Large intestine (tissue), 3 donors: ENCODE results near the gene FRY. TPM values are rescaled to one million over a fixed set of nuclear protein-coding genes. Genes with fewer than 3 reads are reported as not detected.
A peak's percentile ranks its signal among the peaks of the same experiment; 100 is the strongest.

Source experiments
- DNase-seq, 2 donors: peaks; one replicate each; pipeline versions ENCODE4 v3.0.0 to v3.0.0-alpha.2; 2013
- H3K27ac ChIP-seq: one replicate; pipeline ENCODE4 v1.5.1; 2013; ENCODE audit warnings: low read length
- H3K27me3 ChIP-seq: 2 replicates; pipeline ENCODE4 v1.6.1; 2013; ENCODE audit warnings: low read length; ENCODE audit not compliant: control insufficient read depth, insufficient read depth
- H3K36me3 ChIP-seq: 2 replicates; pipeline ENCODE4 v1.6.1; 2013; ENCODE audit warnings: low read length; ENCODE audit not compliant: control insufficient read depth, insufficient read depth
- H3K4me1 ChIP-seq: one replicate; pipeline ENCODE4 v1.6.1; 2013; ENCODE audit warnings: low read length; ENCODE audit not compliant: control insufficient read depth, insufficient read depth
- H3K4me3 ChIP-seq: one replicate; pipeline ENCODE4 v1.5.1; 2013; ENCODE audit warnings: low read length
- H3K9me3 ChIP-seq: one replicate; pipeline ENCODE4 v1.6.1; 2013; ENCODE audit warnings: mild to moderate bottlenecking, low read depth, low read length, moderate library complexity; ENCODE audit not compliant: control insufficient read depth
- WGBS: methylation state at CpG from one replicate; pipeline ENCODE4 v1.1.5; 2013; ENCODE audit warnings: low lambda C conversion rate; ENCODE audit not compliant: insufficient coverage; 5-methylcytosine and 5-hydroxymethylcytosine counted together
- polyA plus RNA-seq: library from polyadenylated mRNA; unstranded; fragments of 120-200 nt; gene quantifications from one replicate; pipeline ENCODE4 v1.2.1, GENCODE V29; 2013

FRY gene
- polyA plus RNA-seq, 1 donor = 12.4 TPM

DNA sequence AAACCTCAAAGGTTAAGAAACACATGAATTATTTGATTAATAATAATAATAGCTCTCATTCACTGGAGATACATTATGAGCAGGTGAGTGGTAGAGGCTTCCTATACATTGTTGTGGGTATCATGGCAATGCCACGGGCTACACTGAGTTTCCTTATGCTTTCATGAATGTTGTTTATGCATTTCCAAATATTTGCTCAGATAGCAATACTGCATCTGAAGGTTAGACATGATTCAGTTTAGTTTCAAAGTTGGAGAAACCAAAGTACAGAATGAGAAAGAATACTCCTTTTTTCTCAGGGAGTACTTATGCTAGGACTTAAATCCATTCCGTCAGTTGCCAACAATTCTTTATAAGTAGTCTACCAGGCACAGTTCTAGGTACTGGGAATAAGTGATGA is 108.5 kb downstream of the FRY start:
- no peaks in the 10 kb centered on the region for H3K36me3 ChIP-seq
- no peaks in the 10 kb centered on the region for H3K9me3 ChIP-seq
- H3K4me3 ChIP-seq = no peak overlapping the region
- H3K27me3 ChIP-seq = no peaks in the 10 kb centered on the region
- H3K4me1 ChIP-seq = peaks cover 11% of the 10 kb centered on the region
- no CpG with 5 or more reads among the region's 2 CpGs for WGBS
- no peak for DNase-seq
- H3K27ac ChIP-seq = no peak overlapping the region

DNA sequence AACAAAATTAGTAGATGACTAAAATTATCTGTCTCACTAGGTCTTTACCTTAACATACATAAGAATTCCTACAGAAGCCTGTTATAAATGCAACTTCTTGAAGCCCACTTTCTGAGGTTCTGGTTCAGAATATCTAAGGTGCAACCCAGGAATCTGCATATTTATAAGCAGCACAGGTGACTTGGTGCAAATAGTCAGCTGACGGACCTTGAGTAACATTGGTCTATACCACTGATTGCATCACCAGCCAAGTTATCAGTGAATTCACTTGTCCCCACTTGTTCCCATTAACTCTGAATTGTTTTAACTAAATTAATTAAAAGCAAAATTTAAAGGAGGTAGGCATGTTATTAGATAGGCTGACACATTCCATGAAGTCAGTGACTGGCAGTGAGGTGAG is 109.9 kb downstream of the FRY start:
- Histone ChIP-seq H3K4me1 (peaks cover 11% of the 10 kb centered on the region), H3K27ac (no peak overlapping the region), H3K36me3 (no peaks in the 10 kb centered on the region), H3K27me3 (no peaks in the 10 kb centered on the region), H3K9me3 (no peaks in the 10 kb centered on the region), H3K4me3 (no peak overlapping the region)
- WGBS = 40% methylated on average over 1 of the region's 1 CpG
- DNase-seq = peak; percentile 28 to 51

- 86% methylated on average over 1 of the region's 1 CpG for WGBS
- H3K36me3 ChIP-seq = no peaks in the 10 kb centered on the region
- H3K27me3 ChIP-seq = no peaks in the 10 kb centered on the region
- H3K4me3 ChIP-seq = no peak overlapping the region
- DNase-seq = no peak
- no peak overlapping the region for H3K27ac ChIP-seq
- peaks cover 11% of the 10 kb centered on the region for H3K4me1 ChIP-seq
- H3K9me3 ChIP-seq = no peaks in the 10 kb centered on the region
These were observed 110.5 kb downstream of the FRY start for GRCh38 chr13:32142115-32142514.

DNA sequence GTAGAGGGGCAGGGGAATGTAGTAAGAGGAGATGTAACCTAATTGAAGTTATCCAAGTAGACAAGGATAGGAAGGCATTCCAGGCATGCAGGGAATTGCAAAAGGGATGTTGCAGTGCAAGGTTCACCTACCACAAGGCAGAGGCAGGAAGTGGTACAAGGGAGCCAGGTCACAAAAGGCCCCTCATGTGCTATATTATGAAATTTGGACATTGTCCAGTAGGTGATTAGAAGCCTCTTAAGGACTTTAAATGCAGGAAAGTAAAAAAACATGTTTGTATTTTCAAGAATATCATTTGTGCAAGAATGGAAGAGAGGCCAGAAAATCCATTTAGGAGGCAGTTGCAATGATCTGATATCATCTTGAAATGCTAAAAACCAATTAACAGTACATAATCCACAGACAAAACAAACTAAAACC is 111.4 kb downstream of the FRY start:
- no peaks in the 10 kb centered on the region for H3K36me3 ChIP-seq
- peaks cover 11% of the 10 kb centered on the region for H3K4me1 ChIP-seq
- no peaks in the 10 kb centered on the region for H3K9me3 ChIP-seq
- peak; percentile 80 to 86 for DNase-seq
- H3K27me3 ChIP-seq = no peaks in the 10 kb centered on the region
- peak overlapping the region; percentile 25 for H3K27ac ChIP-seq
- H3K4me3 ChIP-seq = no peak overlapping the region

DNA sequence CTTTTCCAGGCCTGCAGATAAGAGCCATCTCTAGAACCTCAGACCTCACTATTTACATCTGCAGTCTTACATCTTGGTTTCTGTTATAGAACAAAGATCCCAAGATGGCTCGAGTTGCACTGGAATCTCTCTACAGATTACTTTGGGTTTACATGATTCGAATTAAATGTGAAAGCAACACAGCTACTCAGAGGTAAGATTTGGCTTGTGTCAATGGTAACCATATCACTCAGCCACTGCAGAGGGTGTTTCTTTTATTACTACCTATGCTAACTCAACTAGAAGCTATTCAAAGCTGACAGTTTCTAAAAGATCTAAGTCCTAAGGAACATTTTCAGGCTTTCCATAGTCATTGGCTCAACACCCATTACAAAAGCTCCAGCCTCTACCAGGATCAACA is 115.6 kb downstream of the FRY start:
- no peak for DNase-seq
- Histone ChIP-seq H3K9me3 (no peaks in the 10 kb centered on the region), H3K36me3 (no peaks in the 10 kb centered on the region), H3K4me1 (peaks cover 6% of the 10 kb centered on the region), H3K4me3 (no peak overlapping the region), H3K27ac (no peak overlapping the region), H3K27me3 (no peaks in the 10 kb centered on the region)
- no CpG with 5 or more reads among the region's 2 CpGs for WGBS

GRCh38 chr13:32147976-32148375 is 116.4 kb downstream of the FRY start:
- H3K4me3 ChIP-seq = no peak overlapping the region
- peaks cover 2% of the 10 kb centered on the region for H3K4me1 ChIP-seq
- H3K9me3 ChIP-seq = no peaks in the 10 kb centered on the region
- no peak for DNase-seq
- H3K27me3 ChIP-seq = no peaks in the 10 kb centered on the region
- no peak overlapping the region for H3K27ac ChIP-seq
- WGBS = 66% methylated on average over 2 of the region's 4 CpGs
- H3K36me3 ChIP-seq = no peaks in the 10 kb centered on the region

GRCh38 chr13:32150239-32150638 is 118.7 kb downstream of the FRY start:
- no peak for DNase-seq
- Histone ChIP-seq H3K9me3 (no peaks in the 10 kb centered on the region), H3K27me3 (no peaks in the 10 kb centered on the region), H3K4me3 (no peak overlapping the region), H3K27ac (no peak overlapping the region), H3K4me1 (no peaks in the 10 kb centered on the region), H3K36me3 (no peaks in the 10 kb centered on the region)
- 100% methylated on average over 1 of the region's 1 CpG for WGBS

DNA sequence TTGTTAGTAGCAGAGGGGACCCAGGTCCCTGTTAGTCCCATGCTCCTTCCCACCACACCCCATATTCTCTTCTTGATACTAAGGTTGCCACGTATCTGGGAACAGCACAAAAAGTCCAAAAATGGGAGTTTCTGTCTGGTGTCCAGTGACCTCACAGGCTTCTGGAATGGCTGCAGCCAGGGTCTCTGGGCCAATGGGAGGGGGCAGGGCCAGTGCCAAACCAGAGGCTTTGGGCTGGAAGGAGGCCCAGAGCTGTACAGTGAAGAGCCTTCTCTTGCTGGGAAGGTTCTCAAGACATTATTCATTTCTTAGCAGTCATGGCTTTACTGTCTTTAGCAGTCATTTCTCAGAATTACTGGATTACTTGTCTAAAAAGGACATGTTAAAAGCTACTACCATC is 119.2 kb downstream of the FRY start:
- Histone ChIP-seq H3K27ac (no peak overlapping the region), H3K9me3 (no peaks in the 10 kb centered on the region), H3K4me1 (no peaks in the 10 kb centered on the region), H3K4me3 (no peak overlapping the region), H3K27me3 (no peaks in the 10 kb centered on the region), H3K36me3 (no peaks in the 10 kb centered on the region)
- DNase-seq = no peak
- 0% methylated on average over 1 of the region's 1 CpG for WGBS

- Histone ChIP-seq H3K9me3 (no peaks in the 10 kb centered on the region), H3K4me1 (no peaks in the 10 kb centered on the region), H3K27ac (no peak overlapping the region), H3K36me3 (no peaks in the 10 kb centered on the region), H3K4me3 (no peak overlapping the region), H3K27me3 (no peaks in the 10 kb centered on the region)
- WGBS = 89% methylated on average over 2 of the region's 5 CpGs
- no peak for DNase-seq
These were observed 119.7 kb downstream of the FRY start for GRCh38 chr13:32151240-32151639.

DNA sequence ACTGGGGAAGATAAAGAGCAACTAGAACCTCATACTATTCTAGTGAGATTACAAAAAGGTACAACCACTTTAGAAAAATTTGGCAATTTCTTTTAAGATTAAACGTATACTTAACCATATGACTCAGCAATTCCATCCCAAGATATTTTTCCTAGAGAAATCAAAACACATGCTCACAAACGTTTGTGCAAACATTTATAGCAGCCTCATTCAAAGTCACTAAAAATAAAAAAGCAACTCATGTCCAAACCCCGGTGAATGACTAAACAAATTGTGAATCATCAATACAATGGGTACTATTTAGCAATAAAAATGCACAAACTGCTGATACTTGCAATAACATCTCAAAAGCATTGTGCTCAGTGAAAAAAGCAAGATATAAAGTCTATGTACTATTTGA is 121.5 kb downstream of the FRY start:
- H3K27me3 ChIP-seq = no peaks in the 10 kb centered on the region
- H3K9me3 ChIP-seq = no peaks in the 10 kb centered on the region
- H3K27ac ChIP-seq = no peak overlapping the region
- WGBS = 83% methylated on average over 3 of the region's 3 CpGs
- no peaks in the 10 kb centered on the region for H3K36me3 ChIP-seq
- no peak overlapping the region for H3K4me3 ChIP-seq
- H3K4me1 ChIP-seq = no peaks in the 10 kb centered on the region
- DNase-seq = no peak

- peaks cover 3% of the 10 kb centered on the region for H3K36me3 ChIP-seq
- H3K4me1 ChIP-seq = no peaks in the 10 kb centered on the region
- no peak for DNase-seq
- no peaks in the 10 kb centered on the region for H3K9me3 ChIP-seq
- H3K27ac ChIP-seq = no peak overlapping the region
- no peak overlapping the region for H3K4me3 ChIP-seq
- WGBS = 57% methylated on average over 1 of the region's 4 CpGs
- H3K27me3 ChIP-seq = no peaks in the 10 kb centered on the region
These were observed 127.7 kb downstream of the FRY start for GRCh38 chr13:32159137-32159869.
